Mesendoderm (in vitro differentiated cells): ENCODE measurements around the gene CLDN22.

Source experiments
- DNase-seq: peaks from one replicate; pipeline ENCODE4 v3.0.0; 2013
- H2AK5ac ChIP-seq: 2 replicates; pipeline ENCODE4 v1.6.1; 2013; ENCODE audit warnings: low read length, inconsistent platforms
- H2BK120ac ChIP-seq: 2 replicates; pipeline ENCODE4 v1.6.1; 2013; ENCODE audit warnings: low read depth, mild to moderate bottlenecking, low read length, moderate library complexity, mixed read lengths
- H2BK15ac ChIP-seq: replicated peaks from 2 replicates; pipeline ENCODE4 v1.6.1; 2013; ENCODE audit warnings: low read depth, mild to moderate bottlenecking, moderate library complexity
- H2BK5ac ChIP-seq: 2 replicates; pipeline ENCODE4 v1.6.1; 2013; ENCODE audit warnings: low read length, inconsistent platforms
- H3K18ac ChIP-seq: 2 replicates; pipeline ENCODE4 v1.6.1; 2013; ENCODE audit warnings: mild to moderate bottlenecking, low read length, mixed read lengths
- H3K23ac ChIP-seq: one replicate; pipeline ENCODE4 v1.6.1; 2013; ENCODE audit warnings: low read length
- H3K27ac ChIP-seq: 2 replicates; pipeline ENCODE4 v1.5.1; 2013; ENCODE audit warnings: low read depth, mild to moderate bottlenecking, inconsistent platforms, low read length, moderate library complexity
- H3K27me3 ChIP-seq: 2 replicates; pipeline ENCODE4 v1.6.1; 2013; ENCODE audit warnings: low read length, control low read depth, mild to moderate bottlenecking, inconsistent platforms; ENCODE audit not compliant: insufficient read depth, poor library complexity
- H3K36me3 ChIP-seq: 2 replicates; pipeline ENCODE4 v1.6.1; 2013; ENCODE audit warnings: low read length, inconsistent platforms; ENCODE audit not compliant: control insufficient read depth, insufficient read depth
- H3K4ac ChIP-seq: one replicate; pipeline ENCODE4 v1.6.1; 2013; ENCODE audit warnings: low read depth, mild to moderate bottlenecking, low read length, moderate library complexity
- H3K4me1 ChIP-seq: 2 replicates; pipeline ENCODE4 v1.6.1; 2013; ENCODE audit warnings: low read depth, low read length, inconsistent platforms; ENCODE audit not compliant: control insufficient read depth
- H3K4me2 ChIP-seq: 2 replicates; pipeline ENCODE4 v1.6.1; 2013; ENCODE audit warnings: low read length
- H3K4me3 ChIP-seq: 2 replicates; pipeline ENCODE4 v1.5.1; 2013; ENCODE audit warnings: mild to moderate bottlenecking, low read length
- H3K56ac ChIP-seq: one replicate; pipeline ENCODE4 v1.6.1; 2013; ENCODE audit warnings: low read length
- H3K79me1 ChIP-seq: 2 replicates; pipeline ENCODE4 v1.6.1; 2013; ENCODE audit warnings: low read length, inconsistent platforms
- H3K79me2 ChIP-seq: 2 replicates; pipeline ENCODE4 v1.6.1; 2013; ENCODE audit warnings: mild to moderate bottlenecking, low read length; ENCODE audit not compliant: control insufficient read depth, insufficient read depth
- H3K9ac ChIP-seq: 2 replicates; pipeline ENCODE4 v1.6.1; 2013; ENCODE audit warnings: low read length, inconsistent platforms
- H4K5ac ChIP-seq: one replicate; pipeline ENCODE4 v1.6.1; 2013; ENCODE audit warnings: low read length
- H4K8ac ChIP-seq: one replicate; pipeline ENCODE4 v1.6.1; 2013; ENCODE audit warnings: low read depth, mild to moderate bottlenecking, control low read depth, low read length, moderate library complexity
- WGBS: extraction: QIAGEN DNeasy Blood & Tissue Kit; methylation state at CpG from one replicate; pipeline ENCODE4 v1.1.7; 2013; ENCODE audit warnings: low lambda C conversion rate, missing lambda C conversion rate; ENCODE audit not compliant: insufficient coverage; ENCODE audit errors: extremely low coverage; 5-methylcytosine and 5-hydroxymethylcytosine counted together

Gene CLDN22

DNA sequence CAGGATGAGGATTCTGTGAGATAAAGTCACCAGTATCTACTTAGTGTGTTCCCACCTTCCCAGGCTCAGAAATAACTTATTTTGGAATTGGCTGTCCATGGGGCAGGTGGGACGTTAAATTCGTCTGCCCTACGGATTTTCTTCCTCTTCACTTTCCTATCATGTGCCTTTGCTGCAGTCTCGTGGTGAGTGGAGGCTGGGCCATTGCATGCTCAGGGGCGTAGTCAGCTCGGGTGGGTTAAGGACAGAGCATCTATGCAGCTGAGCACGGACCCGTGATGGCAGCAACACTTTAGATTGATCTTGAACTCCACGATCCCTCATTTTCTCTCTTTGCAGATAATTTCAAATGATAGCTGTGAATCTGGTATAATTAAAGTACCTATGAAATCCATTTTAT is 51.5 kb downstream of the CLDN22 start:
- no peaks in the 10 kb centered on the region for H3K79me2 ChIP-seq
- no peaks in the 10 kb centered on the region for H3K4me1 ChIP-seq
- H4K8ac ChIP-seq, result no peak overlapping the region
- no peak overlapping the region for H2BK15ac ChIP-seq
- H4K5ac ChIP-seq, result no peak overlapping the region
- H2BK120ac ChIP-seq, result no peak overlapping the region
- no peaks in the 10 kb centered on the region for H3K27me3 ChIP-seq
- no peak overlapping the region for H3K9ac ChIP-seq
- H3K4ac ChIP-seq, result no peak overlapping the region
- no peak overlapping the region for H3K18ac ChIP-seq
- no peak overlapping the region for H2BK5ac ChIP-seq
- H2AK5ac ChIP-seq, result no peak overlapping the region
- H3K23ac ChIP-seq, result no peak overlapping the region
- no peak overlapping the region for H3K4me3 ChIP-seq
- DNase-seq, result no peak
- no CpG with 5 or more reads among the region's 9 CpGs for WGBS
- no peak overlapping the region for H3K27ac ChIP-seq
- no peak overlapping the region for H3K56ac ChIP-seq
- no peaks in the 10 kb centered on the region for H3K79me1 ChIP-seq
- no peak overlapping the region for H3K4me2 ChIP-seq
- H3K36me3 ChIP-seq, result no peaks in the 10 kb centered on the region
